ENCODE data around the gene CTNNAL1. TPM values are rescaled to one million over a fixed set of nuclear protein-coding genes. Genes with fewer than 3 reads are reported as not detected.

Gene CTNNAL1, protein sequence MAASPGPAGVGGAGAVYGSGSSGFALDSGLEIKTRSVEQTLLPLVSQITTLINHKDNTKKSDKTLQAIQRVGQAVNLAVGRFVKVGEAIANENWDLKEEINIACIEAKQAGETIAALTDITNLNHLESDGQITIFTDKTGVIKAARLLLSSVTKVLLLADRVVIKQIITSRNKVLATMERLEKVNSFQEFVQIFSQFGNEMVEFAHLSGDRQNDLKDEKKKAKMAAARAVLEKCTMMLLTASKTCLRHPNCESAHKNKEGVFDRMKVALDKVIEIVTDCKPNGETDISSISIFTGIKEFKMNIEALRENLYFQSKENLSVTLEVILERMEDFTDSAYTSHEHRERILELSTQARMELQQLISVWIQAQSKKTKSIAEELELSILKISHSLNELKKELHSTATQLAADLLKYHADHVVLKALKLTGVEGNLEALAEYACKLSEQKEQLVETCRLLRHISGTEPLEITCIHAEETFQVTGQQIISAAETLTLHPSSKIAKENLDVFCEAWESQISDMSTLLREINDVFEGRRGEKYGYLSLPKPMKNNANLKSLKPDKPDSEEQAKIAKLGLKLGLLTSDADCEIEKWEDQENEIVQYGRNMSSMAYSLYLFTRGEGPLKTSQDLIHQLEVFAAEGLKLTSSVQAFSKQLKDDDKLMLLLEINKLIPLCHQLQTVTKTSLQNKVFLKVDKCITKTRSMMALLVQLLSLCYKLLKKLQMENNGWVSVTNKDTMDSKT
- 32.5 TPM for total RNA-seq

GRCh38 chr9:109012876-109013678 lies at the start of gene CTNNAL1:
TSS of gene CTNNAL1 (minus strand) at chr9:109013499. CDS start at chr9:109013442, 57 bp downstream.

GRCh38 chr9:108934323-108934893 lies 78.9 kb downstream of the CTNNAL1 start, which contains the start of gene ABITRAM:
TSS of gene ABITRAM (plus strand) at chr9:108934400. CDS start at chr9:108934487, 87 bp downstream.

DNA sequence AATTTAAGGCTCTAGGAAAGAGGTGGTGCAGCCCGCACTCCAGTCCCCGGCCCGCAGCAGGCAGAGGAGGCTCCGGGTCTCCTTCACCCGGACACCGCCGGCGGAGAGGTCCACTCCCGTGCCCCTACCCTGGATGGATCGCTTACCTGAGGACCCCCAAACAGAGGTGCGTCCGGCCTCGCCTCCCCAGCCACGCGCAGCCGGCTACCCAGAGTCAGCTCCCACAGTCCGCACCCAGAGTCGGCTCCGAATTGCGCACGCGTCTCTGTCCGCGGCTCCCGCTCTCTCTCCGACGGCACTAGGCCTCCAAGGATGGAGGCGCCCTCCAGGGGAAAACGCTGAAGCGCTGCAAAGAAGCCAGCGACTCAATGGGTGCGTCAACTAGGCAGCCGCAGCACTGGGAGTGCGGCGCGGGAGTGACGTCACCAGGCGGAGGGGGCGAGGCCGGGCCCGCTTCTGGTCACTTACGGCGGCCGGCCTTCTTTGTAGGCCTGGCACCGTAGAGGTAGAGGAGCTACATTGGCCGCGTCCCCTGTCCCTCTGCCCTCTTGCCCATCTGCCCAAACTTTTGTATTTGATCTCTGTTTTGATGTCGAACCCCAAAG lies 79.5 kb downstream of the CTNNAL1 start, which contains the start of gene ELP1:
ELP1 (minus strand) TSS at position 407 of the 605 bp plus-strand sequence. CDS start 2,978 bp downstream, outside the sequence.

Small RNA genes within 50 kb of the gene (small RNA-seq; reads per million reads assigned to genes)
- gene MIR32 (ENCODE audit: low replicate concordance) (2.0 reads per million, percentile 89 among the genes with 10 or more reads in this experiment), gene RF00019 (ENCODE audit: low replicate concordance) (not detected)

Other genes starting within 250 kb of the CTNNAL1 start
- gene ACTL7B, start 157.5 kb downstream of the CTNNAL1 start, total RNA-seq, result 0.06 TPM
- gene ACTL7A, start 151.2 kb downstream of the CTNNAL1 start, total RNA-seq, result not detected
- 40.4 TPM for gene ELP1, start 79.4 kb downstream of the CTNNAL1 start, total RNA-seq
- 10.0 TPM for gene ABITRAM, start 79.1 kb downstream of the CTNNAL1 start, total RNA-seq
- gene TMEM245, start 106.4 kb upstream of the CTNNAL1 start, total RNA-seq, result 79.6 TPM
- gene FRRS1L, start 153.8 kb upstream of the CTNNAL1 start, total RNA-seq, result 3.7 TPM